HG03520 (cell line): Measurements from ENCODE around the gene TENM4.
"Not testable (repeated sequence)": the region's sequence is repeated elsewhere in the genome, so short reads cannot be mapped to it uniquely, and the experiment has no call there.

Experiments
- ATAC-seq: cut with Tn5 transposase; IDR thresholded peaks from one replicate; pipeline ENCODE4 v1.9.1; 2021; ENCODE audit warnings: mild to moderate bottlenecking, moderate library complexity; ENCODE audit not compliant: unreplicated experiment

The TENM4 gene

DNA sequence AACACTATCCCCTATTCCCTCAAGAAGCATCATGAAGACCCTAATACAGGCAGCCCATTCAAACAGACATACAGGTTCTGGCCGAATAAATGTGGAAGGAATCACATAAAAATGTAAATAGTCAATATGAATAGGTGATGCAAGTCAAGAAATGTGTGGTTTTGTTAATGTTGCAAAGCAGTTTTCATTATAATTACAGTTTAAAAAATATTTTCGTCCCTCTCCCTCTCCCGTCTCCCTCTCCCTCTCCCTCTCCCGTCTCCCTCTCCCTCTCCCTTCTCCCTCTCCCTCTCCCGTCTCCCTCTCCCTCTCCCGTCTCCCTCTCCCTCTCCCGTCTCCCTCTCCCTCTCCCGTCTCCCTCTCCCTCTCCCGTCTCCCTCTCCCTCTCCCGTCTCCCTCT is 250.3 kb downstream of the TENM4 start:
- not testable (repeated sequence) for ATAC-seq

DNA sequence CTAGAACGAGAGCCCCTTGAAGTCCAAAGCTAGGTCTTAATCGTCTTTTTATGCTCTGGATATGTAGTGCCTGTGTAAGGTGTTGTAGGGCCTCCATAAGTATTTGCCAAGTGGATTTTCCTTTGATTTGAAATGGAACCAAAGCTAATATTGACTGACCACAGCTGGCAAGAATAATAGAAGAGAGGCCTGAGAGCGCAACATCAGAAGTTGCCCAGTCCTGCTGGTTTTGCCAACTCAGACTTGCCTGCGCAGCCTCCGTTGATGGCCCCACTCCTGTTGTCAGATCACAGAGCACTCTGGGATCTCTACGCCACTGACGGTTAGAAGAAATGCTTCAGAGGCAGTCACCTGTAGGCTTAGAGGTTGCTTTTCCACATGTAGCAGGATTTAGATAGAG is 251.2 kb downstream of the TENM4 start:
- ATAC-seq: no peak

DNA sequence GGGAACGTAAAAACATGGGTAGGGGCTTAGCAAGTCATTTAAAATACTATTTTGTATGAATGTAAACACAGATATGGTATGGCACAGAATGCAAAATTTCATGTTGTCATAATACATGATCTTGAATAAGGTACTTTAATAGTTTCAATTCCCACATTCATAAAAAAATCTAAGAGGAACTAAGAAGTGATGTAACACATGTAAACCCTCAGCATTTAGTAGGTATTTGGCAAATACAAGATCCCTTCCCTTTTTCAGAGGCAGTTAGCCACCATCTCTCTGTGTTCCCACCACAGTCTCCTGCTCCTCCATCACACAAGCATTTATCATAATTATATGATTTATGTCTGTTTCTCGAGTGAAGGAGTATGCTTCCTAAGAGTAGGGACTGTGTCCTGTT is 251.8 kb downstream of the TENM4 start:
- no peak for ATAC-seq

DNA sequence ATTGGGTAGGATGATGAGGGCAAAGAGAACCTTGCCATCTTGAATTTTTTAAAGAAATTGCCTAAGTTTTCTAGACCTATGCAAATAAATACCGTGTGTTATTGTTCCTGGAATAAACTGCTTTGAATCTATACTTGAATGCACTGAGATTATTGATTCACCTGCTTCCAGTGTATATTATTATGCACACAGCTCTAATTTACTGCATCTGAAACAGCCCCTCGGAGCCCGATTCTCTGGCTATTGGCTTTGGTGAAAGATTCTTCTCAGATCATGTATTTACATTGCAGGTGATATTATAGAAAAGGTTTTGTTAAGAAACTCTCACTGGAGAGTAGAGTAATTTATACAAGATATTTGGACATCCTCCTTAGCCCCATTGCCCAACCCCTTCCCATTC is 254.2 kb downstream of the TENM4 start:
- ATAC-seq: no peak

DNA sequence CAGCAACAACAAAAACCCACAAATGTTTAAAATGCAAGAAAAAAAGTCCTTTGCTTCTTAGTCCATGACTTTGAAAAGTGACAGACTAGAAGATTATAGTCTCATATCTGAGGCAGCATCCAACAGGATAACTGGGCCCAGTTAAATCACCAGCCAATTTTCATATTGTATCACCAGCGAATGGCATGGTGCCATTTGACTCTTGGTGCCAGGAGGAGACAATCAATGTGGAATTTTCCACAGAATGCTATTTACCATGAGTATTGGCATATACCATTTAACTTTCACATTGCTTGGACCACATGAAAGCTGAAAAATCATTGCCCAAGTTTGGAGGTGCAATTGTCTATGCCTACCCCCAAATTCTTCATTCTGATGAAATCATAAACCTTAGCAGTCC is 255.5 kb downstream of the TENM4 start:
- no peak for ATAC-seq

DNA sequence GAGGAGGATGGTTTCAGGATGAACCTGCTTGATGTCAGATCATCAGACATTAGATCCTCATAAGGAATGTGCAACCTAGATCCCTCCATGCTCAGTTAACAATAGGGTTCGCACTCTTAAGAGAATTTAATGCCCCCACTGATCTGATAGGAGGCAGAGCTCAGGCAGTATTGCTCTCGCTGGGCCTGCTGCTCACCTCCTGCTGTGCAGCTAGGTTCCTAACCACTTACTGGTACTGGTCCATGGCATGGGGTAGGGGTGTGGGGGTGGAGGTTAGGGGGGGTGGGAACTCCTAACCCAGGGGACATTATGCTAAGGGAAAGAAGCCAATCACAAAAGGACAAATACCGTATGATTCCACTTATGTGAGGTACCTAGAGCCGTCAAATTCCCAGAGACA is 256.5 kb downstream of the TENM4 start:
- ATAC-seq: no peak

DNA sequence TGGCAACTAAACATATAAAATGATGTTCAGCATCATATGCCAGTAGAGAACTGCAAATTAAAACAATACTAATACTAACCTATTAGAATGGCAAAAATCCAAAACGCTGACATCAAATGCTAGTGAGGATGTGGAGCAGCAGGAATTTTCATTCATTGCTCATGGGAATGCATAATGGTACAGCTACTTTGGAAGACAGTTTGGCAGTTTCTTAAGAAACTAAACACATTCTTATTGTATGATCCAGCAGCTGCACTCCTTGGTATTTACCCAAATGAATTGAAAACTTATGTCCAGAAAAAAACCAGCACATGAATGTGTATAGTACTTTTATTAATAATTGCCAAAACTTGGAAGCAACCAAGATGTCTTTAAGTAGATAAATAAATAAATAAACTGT is 258.0 kb downstream of the TENM4 start:
- ATAC-seq: no peak

DNA sequence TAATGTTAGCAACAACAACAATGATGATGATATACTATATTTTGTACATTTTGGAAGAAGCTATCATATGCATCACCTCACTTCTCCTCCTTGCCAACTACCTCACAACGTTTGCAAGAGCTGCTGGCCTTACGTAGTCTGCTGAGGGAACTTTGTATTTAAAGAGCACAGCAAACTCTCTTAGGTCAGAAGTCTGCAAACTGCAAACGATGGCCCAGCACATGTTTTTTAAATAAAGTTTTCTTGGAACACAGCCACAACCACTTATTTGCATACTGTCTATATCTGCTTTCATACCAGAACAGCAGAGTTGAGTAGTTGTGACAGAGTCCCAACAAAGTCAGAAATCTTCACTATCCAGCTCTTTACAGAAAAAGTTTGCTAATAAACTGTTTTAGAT is 261.7 kb downstream of the TENM4 start:
- ATAC-seq: no peak

DNA sequence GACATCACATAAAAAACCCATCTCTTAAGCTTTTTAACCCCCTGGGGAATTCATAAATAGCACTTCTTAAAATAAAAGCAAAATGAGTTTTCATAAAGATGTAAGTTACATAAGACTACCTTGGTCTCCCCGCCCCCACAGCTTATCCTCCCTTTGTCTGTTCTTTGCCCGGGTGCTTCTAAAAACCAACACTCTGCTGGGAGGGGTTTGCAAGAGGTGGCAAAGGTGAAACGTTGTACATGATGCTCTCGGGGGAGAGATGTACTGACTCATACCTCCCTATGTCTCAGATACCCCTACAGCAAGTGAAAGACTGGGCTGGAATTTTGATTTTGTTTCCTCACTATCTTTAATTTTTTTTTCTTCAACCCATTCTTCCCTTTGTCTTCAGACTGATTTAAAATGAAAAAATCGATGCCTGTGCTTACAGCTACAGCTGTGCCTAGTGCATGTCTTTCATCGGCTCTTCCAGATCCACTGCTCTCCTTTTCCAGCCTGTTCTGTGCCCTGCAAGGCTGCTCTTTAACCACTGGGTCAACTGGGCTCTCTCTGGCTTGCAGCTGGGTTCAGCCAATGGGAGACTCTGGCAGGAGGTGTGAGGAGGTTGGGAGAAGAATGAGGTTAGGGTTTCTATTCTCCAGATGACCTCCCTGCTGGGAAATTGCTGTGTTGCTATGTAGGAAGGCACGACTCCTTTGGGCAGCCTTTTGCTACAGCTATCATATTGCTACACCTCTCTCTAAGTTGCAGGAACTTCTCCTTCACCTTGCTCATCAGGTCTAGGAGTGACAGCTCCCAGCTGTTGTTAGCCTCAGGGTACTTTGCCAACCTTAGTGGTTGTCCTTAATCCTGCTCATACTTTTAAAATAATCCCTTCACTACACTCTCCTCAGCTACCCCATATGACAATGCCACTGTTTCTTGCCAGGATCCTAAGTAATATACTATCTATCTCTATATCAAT is 266.5 kb downstream of the TENM4 start:
- no peak for ATAC-seq

DNA sequence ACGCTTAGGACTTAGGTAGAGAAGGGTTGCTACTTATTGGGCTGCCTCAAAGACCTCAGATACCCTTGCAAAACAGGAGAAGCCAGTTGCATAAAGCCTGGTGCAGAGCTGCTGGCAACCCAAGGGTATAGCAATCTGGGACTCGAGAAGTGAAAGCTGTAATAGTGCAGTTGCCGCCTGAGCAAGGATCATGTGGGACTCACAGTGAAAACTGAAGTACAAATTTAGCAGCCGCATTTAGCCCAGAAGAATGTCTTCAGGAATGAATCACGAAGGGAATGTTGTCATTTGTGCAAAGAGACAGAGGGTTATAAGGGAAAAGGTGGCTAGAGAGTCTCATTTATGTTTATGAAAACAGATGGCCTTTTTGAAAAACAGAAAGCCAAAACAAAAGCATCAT is 267.2 kb downstream of the TENM4 start:
- ATAC-seq: no peak

DNA sequence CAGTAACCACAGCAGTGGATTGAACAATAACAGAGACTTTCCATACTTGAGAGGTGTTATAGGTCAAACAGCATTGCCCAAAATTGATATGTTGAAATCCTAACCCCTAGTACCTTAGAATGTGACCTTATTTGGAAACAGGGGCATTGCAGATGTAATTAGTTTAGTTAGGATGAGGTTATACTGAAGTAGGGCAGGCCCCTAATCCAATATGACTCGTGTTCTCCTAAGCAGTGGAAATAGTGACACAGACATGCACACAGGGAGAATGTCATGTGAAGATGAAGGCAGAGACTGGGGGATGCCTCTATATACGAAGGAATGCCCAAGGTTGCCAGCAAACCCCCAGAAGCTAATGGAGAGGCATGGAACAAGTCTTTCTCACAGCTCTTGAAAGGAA is 270.5 kb downstream of the TENM4 start:
- ATAC-seq: no peak

DNA sequence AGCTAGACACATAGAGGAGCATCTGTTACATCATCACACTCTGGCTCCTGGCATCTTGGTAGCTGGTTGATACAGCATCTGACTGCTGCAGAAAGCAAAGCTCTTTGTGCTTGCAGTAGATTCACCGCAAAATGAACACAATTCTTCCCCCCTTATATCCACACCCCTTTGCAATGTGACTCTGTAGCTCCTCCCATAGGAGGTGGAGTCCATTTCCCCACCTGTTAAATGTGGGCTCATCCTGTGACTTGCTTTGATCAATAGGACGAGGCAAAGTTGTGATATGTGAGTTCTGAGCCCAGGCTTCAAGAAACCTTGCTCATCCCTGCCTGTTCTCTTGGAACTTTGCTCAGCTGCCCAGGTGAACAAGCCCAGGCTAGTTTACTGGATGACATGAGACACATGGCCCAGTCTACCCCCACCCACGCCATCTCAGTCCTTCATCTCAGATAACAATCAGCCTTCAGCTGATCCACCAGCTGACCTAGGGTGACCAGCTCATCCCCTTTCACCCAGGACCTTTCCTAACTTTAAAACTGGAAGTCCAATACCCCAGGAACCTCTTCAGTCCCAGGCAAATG is 272.2 kb downstream of the TENM4 start:
- no peak for ATAC-seq

DNA sequence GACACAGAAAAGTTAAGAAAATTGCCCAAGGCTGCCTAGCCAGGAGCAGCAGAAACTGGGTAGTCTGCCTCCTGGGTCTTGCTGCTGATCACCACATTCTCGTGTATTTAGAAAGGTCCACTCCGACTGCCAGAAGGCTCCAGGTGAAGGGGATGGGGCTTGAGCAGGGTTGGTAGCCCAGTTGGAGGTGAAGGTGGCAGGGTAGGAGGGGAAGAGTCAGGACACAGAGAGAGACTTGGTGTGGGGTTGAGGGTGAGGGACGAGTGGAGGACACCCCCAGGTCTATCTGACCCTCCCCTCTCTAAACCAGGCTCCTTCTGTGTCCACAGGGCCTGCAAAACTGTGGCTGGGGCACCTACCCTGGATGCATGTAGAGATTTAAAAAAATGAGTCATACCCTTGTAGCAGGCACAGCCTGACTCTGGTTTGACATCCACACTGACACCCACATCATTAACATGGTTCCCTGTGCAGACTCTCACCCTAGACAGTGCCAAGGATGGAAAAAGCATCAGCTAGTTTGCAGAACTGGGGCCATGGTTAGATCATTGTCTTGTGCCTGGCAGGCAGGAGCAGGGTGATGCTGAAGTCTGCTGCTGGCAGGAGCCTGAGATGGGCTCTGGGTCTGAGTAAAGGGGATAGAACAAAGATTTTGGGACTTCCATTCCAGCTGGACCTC is 273.2 kb downstream of the TENM4 start:
- ATAC-seq: no peak

DNA sequence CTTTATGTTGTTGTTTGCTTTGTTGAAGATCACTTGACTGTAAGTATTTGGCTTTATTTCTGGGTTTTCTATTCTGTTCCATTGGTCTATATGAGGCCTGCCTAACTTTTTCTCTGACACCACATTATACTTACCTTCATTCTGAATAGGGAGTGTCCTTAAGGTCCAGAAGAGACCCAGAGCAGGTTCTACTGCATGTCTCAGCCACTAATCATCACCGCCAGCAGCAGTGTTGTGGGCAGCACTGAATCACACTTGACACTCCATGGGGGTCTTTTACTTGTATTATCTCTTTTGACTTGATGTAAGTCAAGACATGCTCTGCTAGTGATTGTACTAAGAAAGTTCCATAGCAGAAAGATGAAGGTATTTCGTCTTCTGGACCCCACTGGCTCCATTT is 274.9 kb downstream of the TENM4 start:
- ATAC-seq: no peak

DNA sequence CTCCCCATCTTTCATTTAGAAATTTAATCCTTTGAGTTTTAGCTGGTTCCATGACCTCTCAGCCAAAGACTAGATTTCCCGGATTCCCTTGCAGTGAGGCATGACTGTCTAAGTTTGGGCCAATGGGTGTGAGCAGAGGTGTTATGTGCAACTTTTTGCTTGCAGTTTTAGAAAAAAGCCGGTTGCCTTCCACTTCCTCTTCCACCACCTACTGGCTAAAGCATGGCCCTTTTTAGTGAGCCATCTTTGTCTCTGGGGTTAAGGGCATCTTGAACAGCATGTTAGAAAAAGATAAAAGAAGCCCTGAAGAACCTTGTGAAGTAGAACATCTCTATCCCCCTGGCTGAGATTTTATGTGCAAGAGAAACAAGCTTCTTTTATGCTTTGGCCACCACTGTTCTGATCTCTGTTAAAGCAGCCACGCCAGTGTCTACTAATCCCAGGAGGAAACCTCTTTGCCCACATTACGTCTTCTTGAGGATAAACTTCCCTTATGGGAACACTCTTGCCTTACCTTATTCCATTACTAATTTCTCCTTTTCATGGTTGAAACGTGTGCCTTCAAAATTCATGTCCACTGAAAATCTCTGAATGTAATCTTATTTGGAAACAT is 279.9 kb downstream of the TENM4 start:
- ATAC-seq: no peak

DNA sequence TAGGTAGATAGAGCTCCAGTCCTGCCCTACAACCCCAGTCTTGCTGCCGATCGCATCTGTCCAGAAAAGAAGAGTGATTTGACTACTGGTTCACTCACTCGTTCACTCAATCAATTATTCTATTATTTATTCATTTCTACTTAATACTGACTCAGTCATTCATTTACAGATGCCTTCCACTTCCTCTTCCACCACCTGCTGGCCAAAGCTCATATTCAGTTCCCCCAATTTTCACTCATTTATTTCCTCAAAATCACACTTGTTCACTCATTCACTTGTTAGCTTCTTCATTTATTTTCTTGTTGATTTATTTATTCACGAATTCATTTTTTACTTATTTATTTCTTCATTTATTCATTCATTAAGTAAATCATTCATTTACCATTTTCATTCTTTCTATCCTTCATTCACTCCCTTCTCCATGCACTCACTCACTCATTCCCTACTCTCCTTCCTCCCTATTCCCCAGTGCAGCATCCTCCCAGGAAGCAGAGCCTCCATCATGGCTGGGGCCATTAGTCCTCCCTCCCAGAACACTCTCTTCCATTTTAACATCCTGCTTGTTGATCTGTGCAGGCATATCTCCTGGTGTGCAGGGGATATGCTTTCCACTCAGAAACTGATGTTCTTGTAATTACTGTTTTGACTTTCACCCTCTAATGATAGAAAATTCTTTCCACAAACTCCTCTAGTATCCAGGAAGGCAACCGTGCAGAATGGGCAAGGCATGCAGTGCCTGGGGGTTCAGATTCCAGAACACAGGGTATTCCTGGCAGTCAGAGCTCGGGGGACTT is 281.0 kb downstream of the TENM4 start:
- ATAC-seq: no peak

DNA sequence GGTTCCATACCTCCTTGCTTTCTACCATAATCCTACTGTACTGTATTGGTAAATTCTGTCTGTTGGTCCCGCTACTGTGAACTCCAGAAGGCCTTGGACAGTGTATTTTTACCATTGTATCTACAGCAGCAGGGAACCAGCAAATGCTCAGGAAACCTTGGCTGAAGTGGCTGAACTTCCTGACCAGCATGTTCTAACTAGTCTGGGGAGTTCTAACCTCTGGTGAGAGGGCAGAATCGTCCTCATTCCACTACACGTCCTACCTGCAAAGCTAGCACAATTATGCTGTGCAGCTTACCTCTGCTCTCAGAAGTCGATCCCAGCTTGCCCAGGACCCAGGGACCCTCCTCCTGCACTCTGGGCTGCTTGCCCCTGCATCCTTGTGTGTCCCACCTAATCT is 283.1 kb downstream of the TENM4 start:
- no peak for ATAC-seq

DNA sequence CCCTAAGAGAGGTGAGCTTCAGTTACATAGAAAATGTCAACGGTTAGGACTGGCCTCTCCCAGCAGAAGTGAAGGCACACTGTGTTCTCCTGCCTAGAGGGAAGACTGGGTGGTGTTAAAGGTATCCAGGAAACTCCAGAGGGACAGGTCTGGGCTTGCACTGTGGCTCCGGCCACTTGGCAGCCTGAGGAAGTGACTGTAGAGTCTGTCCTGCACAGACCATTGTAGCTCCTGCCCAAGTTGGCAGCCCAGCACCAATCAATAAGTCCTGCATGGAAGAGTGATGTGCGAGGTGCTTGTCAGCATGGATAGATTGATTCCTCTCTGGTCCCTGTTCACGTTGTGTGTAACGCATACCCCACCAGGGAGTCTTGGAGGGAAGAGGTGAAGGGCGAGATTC is 284.8 kb downstream of the TENM4 start:
- no peak for ATAC-seq

DNA sequence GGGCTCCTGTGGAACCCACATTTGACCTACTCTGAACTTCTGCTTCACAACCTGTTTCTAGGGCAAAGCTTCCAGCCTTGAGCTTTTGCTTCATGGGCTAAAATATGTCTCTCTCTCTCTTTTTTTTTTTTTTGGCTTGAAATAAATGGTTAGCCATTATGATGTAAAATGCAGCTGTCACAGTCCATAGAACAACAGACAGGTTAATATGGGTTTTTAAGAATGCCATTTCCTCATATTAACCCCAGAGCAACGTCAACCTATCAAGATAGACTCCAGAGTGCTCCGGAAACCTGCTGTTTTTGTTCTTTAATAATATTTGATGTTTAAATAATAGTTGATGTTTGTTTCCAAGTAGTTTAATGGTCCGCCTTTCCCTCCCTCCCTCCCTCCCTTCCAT is 285.6 kb downstream of the TENM4 start:
- ATAC-seq: no peak

DNA sequence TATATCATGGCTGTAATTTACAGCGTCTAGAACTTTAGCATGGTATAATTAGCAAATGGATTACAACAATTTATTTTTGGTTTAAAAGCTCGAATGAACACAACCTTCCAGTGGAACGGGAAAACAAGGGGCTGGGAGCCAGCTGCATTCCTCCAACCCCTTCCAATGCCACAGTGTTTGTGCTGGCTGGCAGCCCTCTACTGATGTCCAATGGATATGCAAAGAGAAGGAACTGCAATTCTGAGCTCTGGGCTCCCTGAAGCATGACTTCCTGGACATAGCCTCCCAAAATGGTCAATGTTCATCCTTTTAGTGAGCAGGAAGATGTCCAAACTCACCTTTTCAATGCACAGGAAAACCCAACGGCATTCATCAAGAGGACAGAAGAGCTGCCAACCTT is 288.3 kb downstream of the TENM4 start:
- no peak for ATAC-seq

DNA sequence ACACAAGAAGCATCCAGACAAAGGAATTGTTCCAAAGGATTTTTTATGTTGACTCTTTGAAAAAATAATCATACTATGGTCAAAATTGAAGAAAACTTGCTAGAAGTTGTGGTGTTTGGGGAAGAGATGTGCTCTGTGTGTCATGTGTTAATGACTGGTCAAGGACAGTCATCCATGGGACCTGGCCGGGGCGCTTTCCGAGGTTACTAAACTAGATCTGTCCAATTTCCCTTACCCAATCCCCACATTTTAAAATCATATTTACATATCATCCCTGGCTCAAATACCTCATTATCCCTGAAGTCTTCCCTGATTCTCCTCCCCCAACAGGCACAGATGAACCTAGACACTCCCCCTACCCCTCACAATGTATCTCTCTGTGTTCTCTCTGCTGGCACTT is 289.4 kb downstream of the TENM4 start:
- no peak for ATAC-seq
